DND-41 (cell line): ENCODE data around the gene CDAN1.

Source experiments
- ATAC-seq: fragments of 200-7000 bp; cut with Tn5 transposase; 3 replicates; pipeline ENCODE4 v1.9.1; 2021; ENCODE audit warnings: low read depth; ENCODE audit not compliant: insufficient read depth
- DNase-seq: peaks from one replicate; pipeline ENCODE4 v3.0.0-alpha.2; 2020
- H2AFZ ChIP-seq: 2 replicates; pipeline ENCODE4 v1.6.0; 2012; ENCODE audit warnings: low read depth, low read length
- H3K27ac ChIP-seq: 2 replicates; pipeline ENCODE4 v1.5.1; 2012; ENCODE audit warnings: low read length, inconsistent platforms
- H3K27me3 ChIP-seq: fragments of 200-600 bp; sonication (generic); 2 replicates; pipeline ENCODE4 v1.6.0; 2012; ENCODE audit warnings: low read length, mild to moderate bottlenecking, inconsistent platforms; ENCODE audit not compliant: insufficient read depth, poor library complexity
- H3K36me3 ChIP-seq: 2 replicates; pipeline ENCODE4 v1.5.1; 2012; ENCODE audit warnings: low read length, inconsistent platforms; ENCODE audit not compliant: insufficient read depth
- H3K4me1 ChIP-seq: 2 replicates; pipeline ENCODE4 v1.5.1; 2012; ENCODE audit warnings: mild to moderate bottlenecking, low read length; ENCODE audit not compliant: insufficient read depth
- H3K4me2 ChIP-seq: 2 replicates; pipeline ENCODE4 v1.6.0; 2012; ENCODE audit warnings: mild to moderate bottlenecking, moderate library complexity, low read length, inconsistent platforms; ENCODE audit not compliant: insufficient read depth
- H3K4me3 ChIP-seq, 2 experiments: fragments of 200-600 bp in 1 of 2; shearing (Covaris generic) in 1 of 2; 2 replicates each; pipeline ENCODE4 v1.5.1; 2012 to 2016; ENCODE audit warnings: inconsistent platforms in 2 of 2, low read length in 2 of 2, mild to moderate bottlenecking in 2 of 2, low read depth in 1 of 2, moderate library complexity in 1 of 2
- H3K79me2 ChIP-seq: 2 replicates; pipeline ENCODE4 v1.6.0; 2012; ENCODE audit warnings: low read length, inconsistent platforms; ENCODE audit not compliant: insufficient read depth
- H3K9ac ChIP-seq: 2 replicates; pipeline ENCODE4 v1.6.0; 2012; ENCODE audit warnings: low read depth, mild to moderate bottlenecking, inconsistent platforms, low read length, moderate library complexity
- H3K9me3 ChIP-seq: 2 replicates; pipeline ENCODE4 v1.5.1; 2012; ENCODE audit warnings: low read length, moderate library complexity, mild to moderate bottlenecking, inconsistent platforms; ENCODE audit not compliant: insufficient read depth, severe bottlenecking
- H4K20me1 ChIP-seq: 2 replicates; pipeline ENCODE4 v1.6.0; 2012; ENCODE audit warnings: low read length; ENCODE audit not compliant: insufficient read depth
- EZH2 ChIP-seq: IDR thresholded peaks from 3 replicates; pipeline ENCODE4 v1.6.1; 2012; ENCODE audit warnings: borderline replicate concordance, low read depth, mild to moderate bottlenecking, moderate library complexity, low read length, inconsistent platforms; ENCODE audit not compliant: severe bottlenecking
- TF ChIP-seq, protein P1 (sequence below): IDR thresholded peaks from 2 replicates; pipeline ENCODE4 v1.5.1; 2012; ENCODE audit warnings: borderline replicate concordance, low read length, moderate library complexity, mild to moderate bottlenecking; ENCODE audit not compliant: poor library complexity, severe bottlenecking; ENCODE audit errors: extremely low read depth

Gene CDAN1, protein sequence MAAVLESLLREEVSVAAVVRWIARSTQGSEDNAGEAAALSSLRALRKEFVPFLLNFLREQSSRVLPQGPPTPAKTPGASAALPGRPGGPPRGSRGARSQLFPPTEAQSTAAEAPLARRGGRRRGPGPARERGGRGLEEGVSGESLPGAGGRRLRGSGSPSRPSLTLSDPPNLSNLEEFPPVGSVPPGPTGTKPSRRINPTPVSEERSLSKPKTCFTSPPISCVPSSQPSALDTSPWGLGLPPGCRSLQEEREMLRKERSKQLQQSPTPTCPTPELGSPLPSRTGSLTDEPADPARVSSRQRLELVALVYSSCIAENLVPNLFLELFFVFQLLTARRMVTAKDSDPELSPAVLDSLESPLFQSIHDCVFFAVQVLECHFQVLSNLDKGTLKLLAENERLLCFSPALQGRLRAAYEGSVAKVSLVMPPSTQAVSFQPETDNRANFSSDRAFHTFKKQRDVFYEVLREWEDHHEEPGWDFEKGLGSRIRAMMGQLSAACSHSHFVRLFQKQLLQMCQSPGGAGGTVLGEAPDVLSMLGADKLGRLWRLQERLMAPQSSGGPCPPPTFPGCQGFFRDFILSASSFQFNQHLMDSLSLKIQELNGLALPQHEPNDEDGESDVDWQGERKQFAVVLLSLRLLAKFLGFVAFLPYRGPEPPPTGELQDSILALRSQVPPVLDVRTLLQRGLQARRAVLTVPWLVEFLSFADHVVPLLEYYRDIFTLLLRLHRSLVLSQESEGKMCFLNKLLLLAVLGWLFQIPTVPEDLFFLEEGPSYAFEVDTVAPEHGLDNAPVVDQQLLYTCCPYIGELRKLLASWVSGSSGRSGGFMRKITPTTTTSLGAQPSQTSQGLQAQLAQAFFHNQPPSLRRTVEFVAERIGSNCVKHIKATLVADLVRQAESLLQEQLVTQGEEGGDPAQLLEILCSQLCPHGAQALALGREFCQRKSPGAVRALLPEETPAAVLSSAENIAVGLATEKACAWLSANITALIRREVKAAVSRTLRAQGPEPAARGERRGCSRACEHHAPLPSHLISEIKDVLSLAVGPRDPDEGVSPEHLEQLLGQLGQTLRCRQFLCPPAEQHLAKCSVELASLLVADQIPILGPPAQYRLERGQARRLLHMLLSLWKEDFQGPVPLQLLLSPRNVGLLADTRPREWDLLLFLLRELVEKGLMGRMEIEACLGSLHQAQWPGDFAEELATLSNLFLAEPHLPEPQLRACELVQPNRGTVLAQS

DNA sequence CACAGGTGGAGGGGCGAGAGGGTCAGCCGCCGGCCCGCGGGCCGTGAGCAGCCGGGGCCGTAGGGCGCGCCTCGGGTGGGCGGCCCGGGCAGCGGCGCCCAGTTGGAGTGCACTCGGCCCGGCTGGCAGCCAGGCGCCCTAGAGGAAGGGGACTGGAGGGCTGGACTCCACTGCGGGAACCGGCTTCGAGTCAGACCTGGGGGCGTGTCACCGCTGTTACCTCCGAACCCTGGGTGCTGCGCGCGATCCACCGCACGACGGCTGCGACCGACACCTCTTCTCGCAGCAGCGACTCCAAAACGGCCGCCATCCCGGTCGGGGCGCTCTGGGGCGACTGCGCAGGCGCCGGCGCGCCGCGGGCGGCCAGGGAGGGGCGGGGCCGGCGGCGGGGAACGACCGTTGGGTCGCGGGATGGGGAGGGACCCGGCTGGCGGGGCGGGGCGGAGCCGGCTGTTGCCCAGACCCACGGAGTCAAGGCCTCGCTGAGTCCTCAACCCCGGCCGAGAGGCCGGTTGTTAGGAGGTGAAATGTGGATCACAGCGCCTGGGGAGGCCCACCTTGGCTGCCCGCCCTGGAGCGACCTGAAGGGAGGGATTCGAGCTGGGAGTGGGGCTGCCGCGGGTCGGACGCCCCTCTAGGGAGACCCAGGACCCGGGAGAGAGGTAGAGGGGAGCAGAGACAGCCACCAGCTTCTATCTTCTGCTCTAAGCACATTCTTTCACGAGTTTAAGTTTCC lies at the start of gene CDAN1:
TSS of gene CDAN1 (minus strand) at position 336 of the 736 bp plus-strand sequence. CDS start at position 310, 26 bp downstream.
- H3K9me3 ChIP-seq, result no peaks in the 10 kb centered on the region
- DNase-seq (peak; percentile 90), ATAC-seq (peak; percentile 93)
- peaks cover 9% of the 10 kb centered on the region for H4K20me1 ChIP-seq
- peaks cover 28% of the 10 kb centered on the region for H3K4me1 ChIP-seq
- H3K27ac ChIP-seq, result peak within 1 kb of the TSS; percentile 98
- no peaks in the 10 kb centered on the region for H3K27me3 ChIP-seq
- peak within 1 kb of the TSS; percentile 91 for H3K9ac ChIP-seq
- TF ChIP-seq EZH2, result no peak
- TF ChIP-seq, protein P1, sequence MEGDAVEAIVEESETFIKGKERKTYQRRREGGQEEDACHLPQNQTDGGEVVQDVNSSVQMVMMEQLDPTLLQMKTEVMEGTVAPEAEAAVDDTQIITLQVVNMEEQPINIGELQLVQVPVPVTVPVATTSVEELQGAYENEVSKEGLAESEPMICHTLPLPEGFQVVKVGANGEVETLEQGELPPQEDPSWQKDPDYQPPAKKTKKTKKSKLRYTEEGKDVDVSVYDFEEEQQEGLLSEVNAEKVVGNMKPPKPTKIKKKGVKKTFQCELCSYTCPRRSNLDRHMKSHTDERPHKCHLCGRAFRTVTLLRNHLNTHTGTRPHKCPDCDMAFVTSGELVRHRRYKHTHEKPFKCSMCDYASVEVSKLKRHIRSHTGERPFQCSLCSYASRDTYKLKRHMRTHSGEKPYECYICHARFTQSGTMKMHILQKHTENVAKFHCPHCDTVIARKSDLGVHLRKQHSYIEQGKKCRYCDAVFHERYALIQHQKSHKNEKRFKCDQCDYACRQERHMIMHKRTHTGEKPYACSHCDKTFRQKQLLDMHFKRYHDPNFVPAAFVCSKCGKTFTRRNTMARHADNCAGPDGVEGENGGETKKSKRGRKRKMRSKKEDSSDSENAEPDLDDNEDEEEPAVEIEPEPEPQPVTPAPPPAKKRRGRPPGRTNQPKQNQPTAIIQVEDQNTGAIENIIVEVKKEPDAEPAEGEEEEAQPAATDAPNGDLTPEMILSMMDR, result peak; percentile 1
- peaks cover 23% of the 10 kb centered on the region for H3K79me2 ChIP-seq
- peak within 1 kb of the TSS; percentile 95 to 96 for H3K4me3 ChIP-seq
- H3K36me3 ChIP-seq, result peaks cover 37% of the 10 kb centered on the region
- peak within 1 kb of the TSS; percentile 99 for H3K4me2 ChIP-seq
- H2AFZ ChIP-seq, result peak within 1 kb of the TSS; percentile 98

DNA sequence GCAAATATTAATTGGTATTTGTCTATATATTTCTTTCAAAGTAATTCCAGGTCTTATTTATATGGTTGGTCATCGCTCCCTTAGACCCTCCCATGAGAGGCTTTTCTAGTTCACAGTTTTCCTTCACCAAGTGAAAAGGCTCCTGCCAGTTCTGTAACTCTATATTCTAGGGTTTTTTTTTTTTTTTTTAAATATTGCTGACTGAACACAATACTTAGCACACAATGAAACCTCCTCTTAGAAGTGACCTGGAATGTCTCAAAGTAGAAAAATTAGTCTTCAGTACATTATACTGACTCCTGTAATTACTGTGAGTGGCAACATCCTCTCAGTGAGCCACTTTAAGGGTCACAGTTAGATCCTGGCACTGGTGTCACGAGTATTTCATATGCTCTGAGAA lies 48.6 kb upstream of the CDAN1 start:
- no peak overlapping the region for H3K27ac ChIP-seq
- H3K27me3 ChIP-seq, result no peaks in the 10 kb centered on the region
- no peaks in the 10 kb centered on the region for H3K9me3 ChIP-seq
- H3K79me2 ChIP-seq, result no peaks in the 10 kb centered on the region
- ATAC-seq (no peak), DNase-seq (no peak)
- H3K9ac ChIP-seq, result no peak overlapping the region
- H3K4me2 ChIP-seq, result no peak overlapping the region
- no peak for TF ChIP-seq EZH2
- TF ChIP-seq, protein P1, result no peak
- peaks cover 10% of the 10 kb centered on the region; the same call in 1 of the 2 replicates for H3K36me3 ChIP-seq
- H4K20me1 ChIP-seq, result no peaks in the 10 kb centered on the region
- H3K4me1 ChIP-seq, result no peaks in the 10 kb centered on the region
- no peak overlapping the region for H2AFZ ChIP-seq
- H3K4me3 ChIP-seq, result no peak overlapping the region

DNA sequence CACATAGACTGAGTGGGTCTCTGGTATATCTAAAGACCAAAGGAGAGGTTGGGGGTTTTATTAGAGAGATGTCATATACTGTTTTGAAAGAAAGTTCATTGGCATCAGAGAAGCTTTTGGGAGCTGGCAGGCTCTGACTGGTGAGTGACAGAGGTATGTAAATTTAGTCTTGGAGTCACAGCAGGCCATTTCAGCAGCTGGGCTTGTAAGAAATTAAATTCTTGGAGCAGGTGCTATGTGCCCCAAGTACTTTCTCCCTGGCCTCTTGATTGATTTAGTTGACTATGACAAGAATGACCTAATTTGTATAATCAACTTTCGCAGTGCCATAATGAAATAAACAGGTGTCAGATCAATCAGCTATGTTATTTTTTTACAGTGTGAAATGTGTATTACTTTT lies 47.8 kb upstream of the CDAN1 start:
- no peak for DNase-seq
- H4K20me1 ChIP-seq, result no peaks in the 10 kb centered on the region

More for the DNA sequence above, 47.8 kb upstream of the CDAN1 start:
- Histone ChIP-seq H3K36me3 (peaks cover 10% of the 10 kb centered on the region; the same call in 1 of the 2 replicates), H3K9ac (no peak overlapping the region), H2AFZ (no peak overlapping the region), H3K9me3 (no peaks in the 10 kb centered on the region), H3K27ac (no peak overlapping the region), H3K27me3 (no peaks in the 10 kb centered on the region), H3K4me1 (no peaks in the 10 kb centered on the region), H3K4me2 (no peak overlapping the region), H3K79me2 (no peaks in the 10 kb centered on the region), H3K4me3 (no peak overlapping the region)
- TF ChIP-seq, protein P1, result no peak
- TF ChIP-seq EZH2, result no peak
- no peak for ATAC-seq
